OCI-LY3 (cell line): Measurements from ENCODE around the gene ZBTB7C.

Experiments used
- EZH2phosphoT487 ChIP-seq: fragments of 200-600 bp; shearing (Covaris generic); IDR thresholded peaks from 2 replicates; pipeline ENCODE4 v1.6.1; 2018; ENCODE audit warnings: antibody characterized with exemption, mixed run types, low read depth
- TF ChIP-seq, protein P1 (sequence below): fragments of 200-600, 300-600 bp; sonication (generic); IDR thresholded peaks from 2 replicates; pipeline ENCODE4 v1.5.1; 2014; ENCODE audit warnings: antibody characterized with exemption, low read length, low read depth

- TF ChIP-seq EZH2phosphoT487 = no peak
- TF ChIP-seq, protein P1, sequence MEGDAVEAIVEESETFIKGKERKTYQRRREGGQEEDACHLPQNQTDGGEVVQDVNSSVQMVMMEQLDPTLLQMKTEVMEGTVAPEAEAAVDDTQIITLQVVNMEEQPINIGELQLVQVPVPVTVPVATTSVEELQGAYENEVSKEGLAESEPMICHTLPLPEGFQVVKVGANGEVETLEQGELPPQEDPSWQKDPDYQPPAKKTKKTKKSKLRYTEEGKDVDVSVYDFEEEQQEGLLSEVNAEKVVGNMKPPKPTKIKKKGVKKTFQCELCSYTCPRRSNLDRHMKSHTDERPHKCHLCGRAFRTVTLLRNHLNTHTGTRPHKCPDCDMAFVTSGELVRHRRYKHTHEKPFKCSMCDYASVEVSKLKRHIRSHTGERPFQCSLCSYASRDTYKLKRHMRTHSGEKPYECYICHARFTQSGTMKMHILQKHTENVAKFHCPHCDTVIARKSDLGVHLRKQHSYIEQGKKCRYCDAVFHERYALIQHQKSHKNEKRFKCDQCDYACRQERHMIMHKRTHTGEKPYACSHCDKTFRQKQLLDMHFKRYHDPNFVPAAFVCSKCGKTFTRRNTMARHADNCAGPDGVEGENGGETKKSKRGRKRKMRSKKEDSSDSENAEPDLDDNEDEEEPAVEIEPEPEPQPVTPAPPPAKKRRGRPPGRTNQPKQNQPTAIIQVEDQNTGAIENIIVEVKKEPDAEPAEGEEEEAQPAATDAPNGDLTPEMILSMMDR = no peak
These were observed 114.1 kb downstream of the ZBTB7C start for GRCh38 chr18:48294899-48295585.
